MM.1S (cell line): Measurements from ENCODE around the gene ZNF30.
"Not testable (repeated sequence)": the region's sequence is repeated elsewhere in the genome, so short reads cannot be mapped to it uniquely, and the experiment has no call there.

Experiments used
- CTCF ChIP-seq: fragments of 300-600 bp; sonication (generic); IDR thresholded peaks from 2 replicates; pipeline ENCODE4 v1.5.1; 2016; ENCODE audit warnings: antibody characterized with exemption, low read length, mixed read lengths
- EZH2 ChIP-seq: fragments of 300-600 bp; sonication (generic); optimal IDR thresholded peaks from 2 replicates; pipeline ENCODE3; 2017; ENCODE audit warnings: low read depth, mild to moderate bottlenecking, antibody characterized with exemption, low read length, mixed read lengths

- not testable (repeated sequence) for TF ChIP-seq CTCF, EZH2
Observed at GRCh38 chr19:34965505-34965904, 38.8 kb downstream of the ZNF30 start.
